ENCODE data around the gene ABCC8.

GRCh38 chr11:17401841-17402240 is 74.8 kb downstream of the ABCC8 start:
- TF ChIP-seq CTCF (IDR thresholded peaks at IDR 0.05) (no peak), POLR2A (IDR thresholded peaks at IDR 0.05) (no peak)
